SU-DHL-6 (cell line): ENCODE results near the gene C1GALT1C1L.

Experiments
- H2AFZ ChIP-seq: fragments of 200-600 bp; sonication (generic); 2 replicates; pipeline ENCODE4 v1.6.1; 2014; ENCODE audit warnings: low read depth, mild to moderate bottlenecking, moderate library complexity, mixed read lengths, antibody characterized with exemption, low read length; ENCODE audit not compliant: severe bottlenecking
- H3F3A ChIP-seq: fragments of 200-600 bp; shearing (Covaris generic); 2 replicates; pipeline ENCODE4 v1.6.0; 2016; ENCODE audit warnings: antibody characterized with exemption, mild to moderate bottlenecking; ENCODE audit not compliant: insufficient read depth
- H3K27ac ChIP-seq: fragments of 200-600 bp; sonication (generic); 2 replicates; pipeline ENCODE4 v1.5.1; 2016; ENCODE audit warnings: low read depth, mild to moderate bottlenecking, low read length, moderate library complexity, mixed read lengths
- H3K27me3 ChIP-seq: fragments of 200-600 bp; sonication (generic), shearing (Covaris generic); 2 replicates; pipeline ENCODE4 v1.6.0; 2014; ENCODE audit warnings: mild to moderate bottlenecking, low read length
- H3K36me3 ChIP-seq: fragments of 200-600 bp; sonication (generic); 2 replicates; pipeline ENCODE4 v1.6.1; 2014; ENCODE audit warnings: mild to moderate bottlenecking, low read length, mixed read lengths
- H3K4me2 ChIP-seq: fragments of 300-600, 200-600 bp; shearing (Covaris generic), sonication (generic); 2 replicates; pipeline ENCODE4 v1.6.0; 2014; ENCODE audit warnings: low read length, low read depth, mild to moderate bottlenecking; ENCODE audit not compliant: poor library complexity, severe bottlenecking
- H3K4me3 ChIP-seq: fragments of 200-600 bp; sonication (generic); 2 replicates; pipeline ENCODE4 v1.5.1; 2014; ENCODE audit warnings: antibody characterized with exemption, low read length, mild to moderate bottlenecking, mixed read lengths; ENCODE audit not compliant: insufficient read depth, poor library complexity, severe bottlenecking
- H3K79me2 ChIP-seq: fragments of 200-600 bp; sonication (generic); 2 replicates; pipeline ENCODE4 v1.6.1; 2014; ENCODE audit warnings: mild to moderate bottlenecking, low read length, moderate library complexity; ENCODE audit not compliant: insufficient read depth
- H3K9ac ChIP-seq: fragments of 200-600 bp; sonication (generic); 2 replicates; pipeline ENCODE4 v1.7.0; 2014; ENCODE audit warnings: mild to moderate bottlenecking, low read length
- H3K9me2 ChIP-seq: fragments of 200-600 bp; sonication (generic); replicated peaks from 2 replicates; pipeline ENCODE4 v1.6.1; 2014; ENCODE audit warnings: low read length; ENCODE audit not compliant: insufficient read depth
- H3K9me3 ChIP-seq: fragments of 200-600 bp; sonication (generic); 2 replicates; pipeline ENCODE4 v1.6.1; 2014; ENCODE audit warnings: low read length, mixed read lengths; ENCODE audit not compliant: insufficient read depth
- H4K20me1 ChIP-seq: fragments of 200-600 bp; sonication (generic); 2 replicates; pipeline ENCODE4 v1.6.1; 2014; ENCODE audit warnings: low read depth, mild to moderate bottlenecking, antibody characterized with exemption, low read length, moderate library complexity, mixed read lengths
- CTCF ChIP-seq: fragments of 200-600 bp; sonication (generic); IDR thresholded peaks from one replicate; pipeline ENCODE4 v1.5.1; 2017; ENCODE audit warnings: antibody characterized with exemption, mild to moderate bottlenecking, low read length, moderate library complexity; ENCODE audit not compliant: insufficient read depth, poor library complexity, severe bottlenecking
- EZH2phosphoT487 ChIP-seq: fragments of 200-600 bp; sonication (generic), shearing (Covaris generic); conservative IDR thresholded peaks from 2 replicates; pipeline ENCODE4 v1.6.1; 2018; ENCODE audit warnings: mild to moderate bottlenecking, antibody characterized with exemption, low read length, moderate library complexity, mixed read lengths

C1GALT1C1L gene

GRCh38 chr2:43648994-43649701, 27.1 kb downstream of the C1GALT1C1L start:
- Histone ChIP-seq H3K9me2 (no peaks in the 10 kb centered on the region), H3K4me3 (no peak overlapping the region), H2AFZ (no peak overlapping the region), H3K79me2 (no peaks in the 10 kb centered on the region), H3K4me2 (no peak overlapping the region), H3K36me3 (no peaks in the 10 kb centered on the region), H3K9me3 (no peaks in the 10 kb centered on the region), H3K27ac (no peak overlapping the region), H3F3A (no peaks in the 10 kb centered on the region), H3K9ac (no peak overlapping the region), H4K20me1 (no peaks in the 10 kb centered on the region), H3K27me3 (no peaks in the 10 kb centered on the region)
- TF ChIP-seq CTCF (no peak), EZH2phosphoT487 (no peak)

- Histone ChIP-seq H3F3A (no peaks in the 10 kb centered on the region), H3K36me3 (no peaks in the 10 kb centered on the region), H4K20me1 (no peaks in the 10 kb centered on the region), H3K9ac (no peak overlapping the region), H3K4me3 (no peak overlapping the region), H3K4me2 (no peak overlapping the region), H3K9me3 (peaks cover 4% of the 10 kb centered on the region; the same call in 1 of the 2 replicates), H2AFZ (no peak overlapping the region), H3K27me3 (no peaks in the 10 kb centered on the region), H3K27ac (no peak overlapping the region), H3K79me2 (no peaks in the 10 kb centered on the region), H3K9me2 (no peaks in the 10 kb centered on the region)
- TF ChIP-seq EZH2phosphoT487, result no peak
- TF ChIP-seq CTCF, result no peak
These were observed 32.5 kb downstream of the C1GALT1C1L start for GRCh38 chr2:43643680-43644079.

DNA sequence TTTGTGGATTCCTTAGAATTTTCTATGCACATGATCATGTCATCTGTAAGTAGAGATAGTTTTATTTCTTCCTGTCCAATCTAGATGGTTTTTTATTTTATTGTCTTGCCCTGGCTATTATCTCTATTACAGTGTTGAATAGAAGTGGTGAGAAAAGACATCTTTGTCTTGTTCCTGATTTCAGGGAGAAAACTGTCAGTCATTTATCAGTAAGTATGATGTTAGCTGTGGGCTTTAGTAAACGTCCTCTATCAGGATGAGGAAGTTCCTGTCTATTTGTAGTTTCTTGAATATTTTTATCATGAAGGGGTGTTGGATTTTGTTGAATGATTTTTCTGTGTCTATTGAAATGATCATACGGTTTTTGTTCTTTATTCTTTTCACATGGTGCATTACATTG, 33.9 kb downstream of the C1GALT1C1L start:
- no peaks in the 10 kb centered on the region for H3K36me3 ChIP-seq
- H3F3A ChIP-seq, result no peaks in the 10 kb centered on the region
- no peak overlapping the region for H3K27ac ChIP-seq
- no peak overlapping the region for H3K4me3 ChIP-seq
- no peak overlapping the region for H3K4me2 ChIP-seq
- H3K79me2 ChIP-seq, result no peaks in the 10 kb centered on the region
- H2AFZ ChIP-seq, result no peak overlapping the region
- TF ChIP-seq CTCF (no peak), EZH2phosphoT487 (no peak)
- no peaks in the 10 kb centered on the region for H3K27me3 ChIP-seq
- no peak overlapping the region for H3K9ac ChIP-seq
- no peaks in the 10 kb centered on the region for H4K20me1 ChIP-seq
- H3K9me3 ChIP-seq, result peaks cover 4% of the 10 kb centered on the region; the same call in 1 of the 2 replicates
- H3K9me2 ChIP-seq, result no peaks in the 10 kb centered on the region
